Epithelial cell of esophagus (primary cell): ENCODE measurements around the gene ACBD3.
A peak's percentile ranks its signal among the peaks of the same experiment; 100 is the strongest.

Experiments
- DNase-seq: peaks from one replicate; pipeline ENCODE4 v3.0.0; 2010; ENCODE audit warnings: low read depth
- H3K4me3 ChIP-seq: 2 replicates; pipeline ENCODE4 v1.5.1; 2011; ENCODE audit warnings: mild to moderate bottlenecking, low read length, control low read depth
- CTCF ChIP-seq: IDR thresholded peaks from 2 replicates; pipeline ENCODE4 v1.5.1; 2011; ENCODE audit warnings: low read depth, mild to moderate bottlenecking, low read length, control low read depth, inconsistent platforms; ENCODE audit not compliant: insufficient read depth; ENCODE audit errors: missing control alignments

ACBD3 gene

GRCh38 chr1:226162898-226163297 lies 23.6 kb downstream of the ACBD3 start:
- DNase-seq, result no peak
- TF ChIP-seq CTCF, result no peak
- no peak overlapping the region for H3K4me3 ChIP-seq

- no peak for TF ChIP-seq CTCF
- no peak for DNase-seq
- no peak overlapping the region for H3K4me3 ChIP-seq
Observed at GRCh38 chr1:226158983-226159382, 27.6 kb downstream of the ACBD3 start.

- H3K4me3 ChIP-seq, result no peak overlapping the region
- no peak for DNase-seq
- TF ChIP-seq CTCF, result no peak
Observed at GRCh38 chr1:226158457-226158856, 28.1 kb downstream of the ACBD3 start.

GRCh38 chr1:226157761-226158316 lies 28.7 kb downstream of the ACBD3 start:
- H3K4me3 ChIP-seq, result no peak overlapping the region
- no peak for DNase-seq
- TF ChIP-seq CTCF, result no peak

- no peak for DNase-seq
- no peak overlapping the region for H3K4me3 ChIP-seq
- TF ChIP-seq CTCF, result no peak
Observed at GRCh38 chr1:226154593-226154992, 31.9 kb downstream of the ACBD3 start.

- TF ChIP-seq CTCF, result no peak
- DNase-seq, result peak; percentile 26
- no peak overlapping the region for H3K4me3 ChIP-seq
Observed at GRCh38 chr1:226149806-226150205, 36.7 kb downstream of the ACBD3 start.

GRCh38 chr1:226148121-226148648 lies 38.4 kb downstream of the ACBD3 start:
- no peak for TF ChIP-seq CTCF
- no peak for DNase-seq
- no peak overlapping the region for H3K4me3 ChIP-seq
